GM10266 (cell line): ENCODE data around the gene ARHGAP25.

Experiments
- DNase-seq: peaks from one replicate; pipeline ENCODE4 v3.0.0; 2012; ENCODE audit errors: extremely low spot score
- CTCF ChIP-seq: IDR thresholded peaks from 2 replicates; pipeline ENCODE4 v1.5.1; 2012; ENCODE audit warnings: mild to moderate bottlenecking, low read depth; ENCODE audit not compliant: control insufficient read depth, insufficient read depth; ENCODE audit errors: missing control alignments

Gene ARHGAP25

GRCh38 chr2:68738906-68739594 is 4.4 kb downstream of the ARHGAP25 start:
- TF ChIP-seq CTCF, result no peak
- DNase-seq, result no peak

- DNase-seq, result no peak
- TF ChIP-seq CTCF, result no peak
These were observed 5.2 kb downstream of the ARHGAP25 start for GRCh38 chr2:68739595-68740399.

GRCh38 chr2:68740400-68740914 is 5.8 kb downstream of the ARHGAP25 start:
- no peak for TF ChIP-seq CTCF
- no peak for DNase-seq

GRCh38 chr2:68741238-68741637 is 6.6 kb downstream of the ARHGAP25 start:
- no peak for DNase-seq
- TF ChIP-seq CTCF, result no peak

- DNase-seq, result no peak
These were observed 7.2 kb downstream of the ARHGAP25 start for GRCh38 chr2:68741805-68742306.

GRCh38 chr2:68742626-68743415 is 8.2 kb downstream of the ARHGAP25 start:
- no peak for DNase-seq

More at GRCh38 chr2:68741805-68742306, 7.2 kb downstream of the ARHGAP25 start:
- TF ChIP-seq CTCF, result no peak

More at GRCh38 chr2:68742626-68743415, 8.2 kb downstream of the ARHGAP25 start:
- TF ChIP-seq CTCF, result no peak
